Measurements from ENCODE around the gene EMP1.

The EMP1 gene

GRCh38 chr12:13197526-13198143, 1.1 kb downstream of the EMP1 start:
- DNase-seq (ENCODE audit: low read depth in 3 of 3): no peak

- no peak for DNase-seq (ENCODE audit: low read depth in 3 of 3)
Measured at GRCh38 chr12:13198241-13198640, 1.7 kb downstream of the EMP1 start.

- DNase-seq (ENCODE audit: low read depth in 3 of 3): no peak
Measured at GRCh38 chr12:13198876-13199275, 2.4 kb downstream of the EMP1 start.

- no peak for DNase-seq (ENCODE audit: low read depth in 3 of 3)
Measured at GRCh38 chr12:13199592-13199991, 3.1 kb downstream of the EMP1 start.

GRCh38 chr12:13200841-13201240, 4.3 kb downstream of the EMP1 start:
- DNase-seq (ENCODE audit: low read depth in 3 of 3): no peak

DNA sequence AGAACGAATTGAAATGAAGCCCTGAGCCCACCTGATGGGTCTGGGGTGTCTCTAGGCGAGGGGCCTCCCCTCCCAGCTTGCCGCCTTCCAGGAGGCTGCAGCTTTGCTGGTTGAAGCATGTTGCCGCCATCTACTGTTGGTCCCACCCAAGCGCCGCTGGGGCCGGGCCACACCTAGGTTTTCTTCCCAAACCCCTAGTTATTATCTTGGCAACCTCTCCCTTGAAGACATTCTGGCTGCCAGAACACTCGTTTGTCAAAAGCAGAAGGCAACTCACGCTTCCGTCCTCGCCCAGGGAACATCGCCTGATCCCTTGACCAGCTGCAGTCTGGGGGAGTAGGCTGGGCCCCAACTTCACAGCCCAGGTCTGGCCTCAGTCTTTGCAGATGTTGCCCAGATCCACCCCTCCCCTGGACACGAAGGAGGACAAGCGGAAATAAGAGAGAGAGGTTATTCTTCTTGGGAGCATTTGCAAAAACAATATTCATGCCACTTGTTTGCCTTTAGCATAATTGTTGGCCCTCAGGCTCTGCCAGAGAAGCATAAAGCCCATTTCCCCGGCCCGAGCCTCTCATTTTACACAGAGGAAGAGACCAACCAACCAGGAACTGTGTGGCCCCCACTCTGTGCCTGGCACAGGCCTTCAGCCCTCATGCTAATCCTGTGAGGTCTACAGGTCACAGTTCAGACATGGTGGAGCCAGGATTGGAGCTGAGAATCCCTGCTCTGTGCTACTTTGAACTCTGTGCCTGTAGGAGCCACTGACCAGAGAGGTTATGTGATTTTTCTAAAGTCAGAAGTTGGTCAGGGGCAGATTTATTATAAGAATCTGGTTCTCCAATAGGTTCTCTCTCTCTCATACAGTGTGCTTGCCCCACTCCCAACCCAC, 6.8 kb downstream of the EMP1 start:
- DNase-seq (ENCODE audit: low read depth in 3 of 3): no peak

GRCh38 chr12:13204428-13204827, 7.9 kb downstream of the EMP1 start:
- DNase-seq (ENCODE audit: low read depth in 3 of 3): no peak

DNA sequence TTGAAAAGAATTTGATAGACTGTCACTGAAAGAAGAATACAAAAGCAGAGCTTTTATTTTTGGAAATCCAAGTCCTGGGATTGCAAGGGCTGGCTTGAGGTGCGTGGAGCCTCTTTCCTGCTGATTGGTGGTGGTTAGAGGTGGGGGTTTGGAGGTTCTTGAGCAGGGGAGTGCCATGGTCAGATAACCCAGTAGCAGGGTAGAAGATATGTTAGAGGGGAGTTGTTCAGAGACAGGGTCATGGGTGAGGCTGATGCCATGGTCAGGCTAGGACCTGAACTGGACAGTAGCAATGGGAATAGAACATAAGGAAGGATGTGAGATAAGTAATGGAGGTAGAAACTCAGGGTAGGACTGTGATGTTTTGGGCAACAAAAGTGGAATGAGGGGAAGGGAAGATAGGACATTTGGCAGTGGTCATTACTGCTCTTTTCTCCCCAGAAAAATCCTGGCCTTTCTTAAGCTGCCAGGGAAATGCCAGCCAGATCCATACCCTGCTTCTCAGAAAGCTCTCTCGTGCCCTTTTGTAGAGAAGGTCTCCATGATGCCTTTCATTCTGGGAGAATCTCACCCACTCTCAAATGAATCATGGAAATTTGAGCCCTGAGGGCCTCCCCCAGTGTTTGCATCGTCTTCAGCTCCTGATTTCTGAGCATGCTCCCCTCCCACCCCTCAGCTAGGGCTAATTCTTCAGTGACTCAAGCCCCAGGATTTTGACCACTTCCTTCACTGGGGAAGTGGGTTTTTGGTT, 9.5 kb downstream of the EMP1 start:
- DNase-seq (ENCODE audit: low read depth in 3 of 3): no peak

- DNase-seq (ENCODE audit: low read depth in 3 of 3): no peak
Measured at GRCh38 chr12:13206560-13206897, 10.0 kb downstream of the EMP1 start.

GRCh38 chr12:13208533-13209435, 12.3 kb downstream of the EMP1 start:
- DNase-seq (ENCODE audit: low read depth in 3 of 3): no peak

GRCh38 chr12:13209436-13210235, 13.1 kb downstream of the EMP1 start:
- DNase-seq (ENCODE audit: low read depth in 3 of 3): no peak

DNA sequence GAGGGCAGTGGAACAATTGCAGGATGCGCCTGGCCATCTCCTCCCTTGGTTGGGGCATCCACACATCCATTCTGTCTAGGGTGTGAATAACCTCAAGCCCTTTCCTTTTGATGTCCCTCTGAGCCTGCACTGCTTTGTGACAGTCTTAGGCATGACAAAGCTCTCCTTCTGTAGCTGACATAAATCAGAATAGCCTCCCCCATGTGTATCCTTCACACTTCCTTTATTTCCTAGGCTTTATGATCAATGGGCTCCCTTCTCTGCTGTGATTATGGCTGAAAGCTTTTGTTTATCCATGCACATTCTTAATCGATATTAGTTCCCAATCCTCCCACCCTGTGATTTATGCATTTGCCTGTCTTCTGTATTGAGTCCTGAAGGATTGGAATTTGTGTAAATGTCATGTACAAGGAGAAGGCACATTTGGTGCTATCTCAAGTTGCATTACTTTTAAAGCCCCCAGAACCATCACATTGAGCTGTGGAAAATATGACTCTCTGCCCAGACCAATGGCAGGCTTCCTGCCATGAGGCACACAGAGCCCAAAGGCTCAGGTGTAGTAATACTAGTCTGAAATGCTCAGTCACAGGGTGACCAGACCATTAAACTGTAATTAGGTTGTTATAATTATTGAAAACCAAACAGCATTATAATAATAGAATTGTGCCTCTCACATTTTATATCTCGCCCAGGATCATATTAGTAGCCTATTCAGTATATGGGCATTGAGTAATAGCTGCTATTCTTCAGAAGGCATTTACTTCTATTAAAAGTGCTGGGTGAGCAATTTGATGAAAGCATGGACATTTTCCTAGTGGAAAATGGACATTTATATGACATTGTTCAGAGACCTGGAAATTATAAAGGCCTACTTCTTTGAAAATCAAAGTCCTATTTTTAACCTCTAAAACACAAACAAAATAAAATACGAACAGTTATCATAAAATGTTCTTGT, 14.0 kb downstream of the EMP1 start:
- DNase-seq (ENCODE audit: low read depth in 3 of 3): no peak

DNA sequence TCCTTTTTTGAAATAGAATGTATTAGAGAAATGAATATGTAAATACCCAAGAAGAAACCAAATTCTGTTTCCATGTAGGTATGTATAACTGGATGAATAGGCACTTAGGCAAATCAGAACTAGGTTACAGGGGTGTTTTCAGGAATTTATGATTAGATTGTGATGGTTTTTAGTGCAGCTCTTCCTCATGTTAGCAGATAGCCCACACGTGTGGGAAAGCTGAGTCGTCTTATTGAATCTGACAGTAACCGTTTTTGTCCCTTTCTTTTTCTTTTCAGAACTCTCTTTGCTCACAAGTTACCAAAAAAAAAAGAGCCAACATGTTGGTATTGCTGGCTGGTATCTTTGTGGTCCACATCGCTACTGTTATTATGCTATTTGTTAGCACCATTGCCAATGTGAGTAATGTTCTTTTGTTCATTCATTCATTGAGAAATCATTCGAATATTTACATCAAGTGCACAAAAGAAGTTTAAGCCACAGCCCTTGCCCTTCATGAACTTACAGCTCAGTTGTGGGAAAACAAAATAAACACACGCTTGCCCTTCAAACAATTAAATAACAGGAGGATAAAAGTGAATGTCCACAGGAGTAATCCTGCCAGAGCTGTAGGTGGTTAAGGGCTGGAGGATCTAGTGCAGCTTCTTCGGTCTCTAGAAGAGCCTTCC, 14.8 kb downstream of the EMP1 start:
- DNase-seq (ENCODE audit: low read depth in 3 of 3): no peak

DNA sequence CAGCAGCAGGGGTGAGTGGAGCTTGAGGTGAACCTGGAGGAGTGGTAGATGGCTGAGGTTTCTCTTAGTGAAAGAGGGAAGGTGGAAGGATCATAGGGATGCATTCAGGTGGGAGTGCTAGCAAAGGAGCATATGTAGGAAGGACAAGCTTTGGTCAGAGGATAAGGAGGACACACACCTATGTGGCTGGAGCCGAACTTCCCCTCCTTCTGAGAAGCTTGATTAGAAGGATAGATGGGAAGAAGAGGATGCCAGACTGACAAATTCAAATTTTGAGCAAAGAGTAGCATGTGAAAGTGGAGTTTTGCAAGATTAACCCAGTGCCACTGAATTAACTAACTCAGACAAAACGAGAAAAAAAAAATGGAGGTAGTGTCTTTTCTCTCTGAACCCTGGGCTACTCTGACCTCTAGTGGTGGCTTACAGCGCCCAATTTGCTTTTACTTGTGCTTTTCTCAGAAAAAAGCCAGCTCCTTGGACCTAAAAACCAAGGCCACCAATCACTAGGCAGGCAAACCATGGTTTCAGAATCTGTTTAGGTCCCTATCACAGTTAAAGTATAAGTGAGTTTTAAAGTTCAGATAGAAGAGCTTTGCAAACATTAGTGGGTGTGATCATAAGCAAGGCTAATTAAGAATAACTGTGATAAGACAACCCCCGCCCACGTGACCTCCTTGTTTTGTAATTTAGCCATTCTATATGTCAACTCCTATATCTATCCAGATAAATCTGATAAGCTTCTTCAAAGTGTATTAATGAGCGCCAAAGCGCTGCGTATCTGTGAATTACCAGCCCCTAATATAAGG, 15.5 kb downstream of the EMP1 start:
- peak; percentile 34 to 53 (median 37) for DNase-seq (ENCODE audit: low read depth in 3 of 3)

DNA sequence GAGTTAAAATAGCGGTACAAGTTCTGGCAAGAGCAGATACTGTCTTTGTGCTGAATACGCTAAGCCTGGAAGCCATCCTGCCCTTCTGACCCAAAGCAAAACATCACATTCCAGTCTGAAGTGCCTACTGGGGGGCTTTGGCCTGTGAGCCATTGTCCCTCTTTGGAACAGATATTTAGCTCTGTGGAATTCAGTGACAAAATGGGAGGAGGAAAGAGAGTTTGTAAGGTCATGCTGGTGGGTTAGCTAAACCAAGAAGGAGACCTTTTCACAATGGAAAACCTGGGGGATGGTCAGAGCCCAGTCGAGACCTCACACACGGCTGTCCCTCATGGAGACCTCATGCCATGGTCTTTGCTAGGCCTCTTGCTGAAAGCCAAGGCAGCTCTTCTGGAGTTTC, 18.5 kb downstream of the EMP1 start:
- no peak for DNase-seq (ENCODE audit: low read depth in 3 of 3)

DNA sequence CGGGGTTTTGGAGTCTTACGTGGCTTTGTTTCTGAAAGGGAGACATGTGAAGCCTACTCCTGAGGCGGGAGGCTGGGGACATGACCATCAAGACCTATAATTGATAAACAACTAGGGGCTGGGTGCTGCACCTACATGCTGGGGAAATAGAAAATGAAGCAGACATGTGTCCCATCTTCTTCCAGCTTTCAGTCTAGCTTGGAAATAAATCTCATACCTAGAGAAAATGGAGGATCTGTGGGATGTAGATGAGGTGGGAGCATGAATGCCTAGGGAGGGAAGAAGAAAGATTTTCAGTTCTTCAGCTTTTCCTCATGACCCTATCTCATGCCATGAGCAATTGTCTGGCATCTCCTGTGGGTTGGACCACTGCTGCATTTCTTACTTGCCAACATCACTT, 22.1 kb downstream of the EMP1 start:
- DNase-seq (ENCODE audit: low read depth in 3 of 3): no peak

GRCh38 chr12:13219320-13219719, 22.8 kb downstream of the EMP1 start:
- no peak for DNase-seq (ENCODE audit: low read depth in 3 of 3)

DNA sequence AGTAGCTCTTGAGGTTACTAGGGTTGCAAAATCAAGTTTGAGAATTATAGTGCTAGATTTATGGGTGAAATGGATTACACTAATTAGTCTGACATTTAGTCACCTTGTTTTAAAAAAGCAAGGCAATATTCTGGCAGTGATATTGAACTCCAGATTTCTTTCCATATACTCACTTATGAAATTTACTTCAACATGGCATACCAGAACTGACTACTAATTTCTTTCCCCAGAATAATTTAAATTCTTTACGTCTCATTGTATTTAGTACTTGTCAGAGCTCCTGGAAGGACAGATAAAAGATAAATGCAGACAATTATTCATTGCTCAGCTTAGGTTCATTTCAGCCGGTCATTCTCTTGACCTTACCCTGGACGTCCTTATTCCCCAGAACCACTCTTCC, 24.3 kb downstream of the EMP1 start:
- DNase-seq (ENCODE audit: low read depth in 3 of 3): no peak
